SK-MEL-5 (cell line): Measurements from ENCODE around the gene PFN1. TPM values are rescaled to one million over a fixed set of nuclear protein-coding genes. Genes with fewer than 3 reads are reported as not detected.

Experiments used
- DNase-seq: peaks from one replicate; pipeline ENCODE4 v3.0.0-alpha.2; 2016; ENCODE audit warnings: low read depth, low spot score
- in situ Hi-C: cut with HindIII; loops from 2 replicates; pipeline ENCODE4 v1.10.0; 2016; ENCODE audit warnings: low sequenced_read_pairs, high pct_unique_total_duplicates, low pct_unique_long_range_greater_than_20kb
- polyA plus RNA-seq, 2 experiments: library from polyadenylated mRNA; depleted of rRNA; stranded (reverse); fragments of >200 nt; gene quantifications; 2 replicates each; pipeline ENCODE4 v1.2.3, GENCODE V29; 2015
- total RNA-seq: library from RNA; depleted of rRNA; stranded (reverse); fragments of >200 nt; shearing (Covaris generic); gene quantifications from 2 replicates; pipeline ENCODE4 v1.2.3, GENCODE V29; 2014; rRNA removed

PFN1 gene
- total RNA-seq = 714 and 787 TPM in 2 replicates
- polyA plus RNA-seq (2015; cell fraction: cytosol; rRNA removed) = 1,452 and 1,839 TPM in 2 replicates
- 277 and 295 TPM in 2 replicates for polyA plus RNA-seq (2015; cell fraction: nucleus; rRNA removed)

GRCh38 chr17:4948166-4948930, at the start of gene PFN1:
PFN1 (minus strand) TSS chr17:4948530; CDS start chr17:4948394, 136 bp downstream.
- DNase-seq = peak; percentile 87
- in situ Hi-C loops = no loop called here

- in situ Hi-C loops = no loop called here
- DNase-seq = peak; percentile 85
Observed at GRCh38 chr17:4997302-4998026, 49.1 kb upstream of the PFN1 start, which contains the start of the genes INCA1 and KIF1C. INCA1 (minus strand) TSS chr17:4997522; CDS start chr17:4994437, 3,085 bp downstream. KIF1C (plus strand) TSS chr17:4997950; CDS start chr17:5000247, 2,297 bp downstream.

- DNase-seq = no peak
- in situ Hi-C loops = no loop called here
Observed at GRCh38 chr17:4994081-4994595, 45.8 kb upstream of the PFN1 start.

GRCh38 chr17:4987767-4988567, 39.6 kb upstream of the PFN1 start:
- no peak for DNase-seq
- in situ Hi-C loops = no loop called here

DNA sequence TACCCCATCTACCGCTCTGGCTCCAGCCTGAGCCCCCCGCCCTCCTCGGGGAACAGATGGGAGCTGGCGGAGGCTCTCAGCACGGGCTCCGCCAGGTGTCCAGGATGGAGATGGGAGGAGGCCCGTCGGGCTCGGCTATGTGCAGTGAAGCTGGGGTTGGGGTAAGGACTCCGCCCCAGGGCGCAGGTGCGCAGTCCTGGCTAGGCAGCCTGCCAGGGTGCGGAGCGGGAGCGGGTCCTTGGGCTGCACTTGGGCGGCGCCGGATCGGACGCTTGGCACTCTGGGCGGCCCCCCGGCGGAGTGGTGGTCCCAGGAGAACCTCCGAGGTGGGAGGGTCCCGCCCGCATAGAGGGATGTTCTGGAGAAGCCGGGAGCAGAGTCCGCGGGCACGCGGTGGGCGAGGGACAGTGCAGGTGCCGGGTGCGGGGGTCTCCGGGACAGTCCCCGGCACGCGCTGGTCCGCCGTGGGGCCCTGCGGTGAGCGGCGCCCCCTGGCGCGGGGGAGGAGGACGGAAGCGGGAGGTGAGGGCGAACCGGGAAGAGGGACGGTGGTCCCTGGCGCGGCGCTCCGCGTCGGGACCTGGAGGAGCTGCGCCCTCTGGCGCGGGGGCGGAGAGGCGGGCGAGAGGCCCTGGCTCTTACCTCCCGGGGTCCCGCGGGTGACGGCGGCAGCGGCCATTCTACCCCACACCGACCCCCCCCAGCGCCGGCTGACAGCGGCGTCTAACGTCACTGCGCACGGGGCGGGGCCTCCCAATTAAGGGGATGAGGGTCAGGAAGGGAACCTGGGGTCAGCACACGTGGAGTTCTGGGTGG, 38.8 kb upstream of the PFN1 start, which contains the start of gene CAMTA2:
CAMTA2 (minus strand) TSS at position 725 of the 816 bp plus-strand sequence. CDS start 1,453 bp downstream, outside the sequence.
- in situ Hi-C loops = no loop called here
- peak; percentile 75 for DNase-seq

GRCh38 chr17:4986403-4986802, 38.1 kb upstream of the PFN1 start:
- in situ Hi-C loops = no loop called here
- no peak for DNase-seq

DNA sequence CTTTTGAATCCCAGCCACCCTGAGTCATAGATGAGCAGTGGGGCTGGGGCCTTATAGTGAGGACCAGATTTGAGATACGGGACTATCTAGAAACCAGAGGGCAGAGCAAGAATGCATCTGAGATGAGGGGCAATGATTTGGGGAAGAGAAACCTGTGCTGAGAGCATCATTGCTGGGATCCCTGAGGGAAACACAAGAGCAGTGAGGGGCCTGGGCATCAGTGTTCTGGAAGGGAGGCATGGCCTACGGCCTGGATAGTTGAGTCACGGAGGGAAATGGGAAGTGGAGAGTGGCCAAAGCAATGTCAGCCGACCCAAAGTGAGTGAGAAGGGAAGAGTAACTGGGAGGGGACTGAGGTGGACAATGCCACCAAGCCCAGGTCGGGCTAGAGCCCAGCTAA, 34.0 kb upstream of the PFN1 start:
- in situ Hi-C loops = no loop called here
- DNase-seq = no peak

DNA sequence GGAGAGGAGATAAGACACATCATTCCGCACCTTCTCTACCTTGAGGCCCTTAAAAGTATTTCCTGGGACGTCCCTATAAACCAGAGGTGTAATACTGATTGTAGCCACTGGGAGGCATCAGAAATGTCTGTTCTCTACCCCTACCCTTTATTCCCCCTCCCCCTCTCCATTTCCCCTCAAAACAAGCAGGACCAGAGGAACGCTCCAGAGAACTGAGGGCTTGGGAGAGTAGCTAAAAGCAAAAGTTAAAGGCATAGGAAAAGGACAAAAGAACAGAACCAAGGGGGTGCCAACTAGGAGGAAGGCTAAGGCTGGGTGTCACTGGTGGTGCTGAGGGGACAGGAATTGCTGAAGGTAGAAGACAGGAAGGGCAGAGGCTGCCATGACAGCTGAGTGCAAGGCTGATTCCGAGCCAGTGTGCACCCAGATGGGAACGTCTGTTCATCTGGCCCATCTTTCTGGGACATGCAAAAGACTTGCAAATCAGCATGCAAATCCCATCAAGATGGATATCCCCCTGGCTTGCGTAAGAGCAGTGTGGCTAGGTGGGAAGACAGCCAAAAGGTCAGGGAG, 32.4 kb upstream of the PFN1 start:
- in situ Hi-C loops = no loop called here
- peak; percentile 81 for DNase-seq

DNA sequence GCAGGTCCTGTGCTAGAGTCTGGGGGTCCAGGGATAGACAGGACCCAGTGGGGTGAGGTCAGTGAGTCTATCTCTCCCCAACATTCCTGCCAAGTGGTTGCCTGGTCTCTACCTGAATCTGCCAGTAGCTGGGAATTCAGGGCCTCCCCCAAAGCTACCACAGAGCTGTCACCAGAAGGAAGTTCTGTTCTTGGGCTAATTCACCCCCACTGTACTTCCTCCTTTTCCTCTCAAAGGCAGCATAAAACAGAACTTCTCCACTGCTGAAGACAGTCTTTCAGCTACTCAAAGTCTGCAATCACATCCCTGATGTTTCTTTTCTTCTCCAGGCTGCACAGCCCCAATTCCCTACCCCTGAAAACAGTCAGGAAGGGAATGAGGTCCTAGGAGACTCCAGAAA, 30.4 kb upstream of the PFN1 start:
- in situ Hi-C loops = no loop called here
- DNase-seq = no peak

GRCh38 chr17:4974115-4974670, 25.9 kb upstream of the PFN1 start:
- in situ Hi-C loops = no loop called here
- DNase-seq = no peak

DNA sequence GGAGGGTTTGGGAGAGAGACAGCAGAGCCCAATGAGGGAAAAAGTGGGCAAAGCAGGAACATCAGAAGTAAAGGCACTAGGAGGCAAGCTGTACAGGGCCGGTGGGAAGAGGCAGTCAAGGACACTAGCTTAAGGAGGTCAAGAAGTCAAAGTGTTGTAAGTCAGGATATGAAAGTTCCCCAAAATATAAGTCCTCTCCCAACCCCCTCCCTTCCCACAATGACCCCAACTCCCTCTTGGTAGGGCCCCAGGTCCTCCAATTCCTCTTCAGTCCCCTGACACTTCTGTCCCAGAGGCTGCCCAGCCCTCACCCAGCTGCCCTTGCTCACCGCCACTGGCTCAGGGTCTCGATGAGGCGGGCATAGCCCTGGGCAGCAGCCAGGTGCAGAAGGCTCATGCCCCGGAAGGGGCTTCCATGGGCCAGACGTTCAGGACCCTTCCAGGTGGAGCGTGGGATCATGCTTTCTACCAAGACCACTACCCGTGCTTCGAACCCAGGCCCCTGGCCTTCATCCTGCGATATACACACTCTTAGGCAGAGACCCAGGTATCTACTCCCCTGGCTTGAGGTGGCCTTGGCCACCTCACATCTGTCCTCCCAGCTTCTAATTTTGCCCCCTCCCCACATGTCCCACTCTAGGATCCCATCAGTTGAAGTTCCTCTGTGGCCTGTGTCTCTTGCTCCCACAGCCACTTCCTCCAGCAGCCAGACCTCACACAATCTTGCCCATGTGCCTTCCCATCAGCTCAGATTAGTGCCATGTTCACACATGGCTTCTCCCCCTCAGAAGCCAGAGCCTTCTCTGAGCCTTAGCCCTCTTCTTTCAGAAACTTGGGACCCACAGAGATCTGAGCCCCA, 25.2 kb upstream of the PFN1 start:
- no peak for DNase-seq
- in situ Hi-C loops = no loop called here

GRCh38 chr17:4972752-4973151, 24.4 kb upstream of the PFN1 start:
- DNase-seq = no peak
- in situ Hi-C loops = no loop called here

DNA sequence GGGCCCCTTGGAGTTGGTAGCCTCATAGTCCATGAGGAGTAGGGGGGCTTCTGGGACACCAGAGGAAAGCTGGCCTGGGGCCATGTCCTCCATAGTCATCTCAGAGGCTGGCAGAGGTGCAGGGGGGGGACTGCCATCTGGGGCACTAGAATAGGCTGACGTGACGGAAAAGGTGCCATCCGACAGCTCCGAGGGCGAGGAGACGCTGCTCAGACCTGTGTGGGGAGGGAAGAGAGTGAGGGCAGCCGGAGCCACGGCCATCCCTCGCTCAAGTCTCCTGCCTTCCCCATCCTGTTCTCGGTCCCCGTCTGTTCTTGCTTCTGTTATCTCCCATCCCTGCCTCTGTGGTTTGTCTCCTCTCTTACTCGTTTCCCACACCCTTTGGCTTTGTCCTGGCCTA, 24.0 kb upstream of the PFN1 start:
- no peak for DNase-seq
- in situ Hi-C loops = no loop called here

- in situ Hi-C loops = no loop called here
- no peak for DNase-seq
Observed at GRCh38 chr17:4971826-4972225, 23.5 kb upstream of the PFN1 start.

GRCh38 chr17:4970273-4970672, 21.9 kb upstream of the PFN1 start:
- in situ Hi-C loops = no loop called here
- no peak for DNase-seq
